ENCODE data around the gene CCDC9.
"Not testable (repeated sequence)": the region's sequence is repeated elsewhere in the genome, so short reads cannot be mapped to it uniquely, and the experiment has no call there.

The CCDC9 gene

GRCh38 chr19:47272448-47273312, 16.4 kb downstream of the CCDC9 start:
- peak; percentile 24 for DNase-seq (ENCODE audit: low read depth)
- TF ChIP-seq CTCF (IDR thresholded peaks at IDR 0.05; ENCODE audit: control insufficient read depth, insufficient read depth, low read depth, low read length, missing control alignments) = peak; percentile 1
- H3K4me3 ChIP-seq (ENCODE audit: control insufficient read depth, low read depth, low read length) = peak overlapping the region; percentile 69

DNA sequence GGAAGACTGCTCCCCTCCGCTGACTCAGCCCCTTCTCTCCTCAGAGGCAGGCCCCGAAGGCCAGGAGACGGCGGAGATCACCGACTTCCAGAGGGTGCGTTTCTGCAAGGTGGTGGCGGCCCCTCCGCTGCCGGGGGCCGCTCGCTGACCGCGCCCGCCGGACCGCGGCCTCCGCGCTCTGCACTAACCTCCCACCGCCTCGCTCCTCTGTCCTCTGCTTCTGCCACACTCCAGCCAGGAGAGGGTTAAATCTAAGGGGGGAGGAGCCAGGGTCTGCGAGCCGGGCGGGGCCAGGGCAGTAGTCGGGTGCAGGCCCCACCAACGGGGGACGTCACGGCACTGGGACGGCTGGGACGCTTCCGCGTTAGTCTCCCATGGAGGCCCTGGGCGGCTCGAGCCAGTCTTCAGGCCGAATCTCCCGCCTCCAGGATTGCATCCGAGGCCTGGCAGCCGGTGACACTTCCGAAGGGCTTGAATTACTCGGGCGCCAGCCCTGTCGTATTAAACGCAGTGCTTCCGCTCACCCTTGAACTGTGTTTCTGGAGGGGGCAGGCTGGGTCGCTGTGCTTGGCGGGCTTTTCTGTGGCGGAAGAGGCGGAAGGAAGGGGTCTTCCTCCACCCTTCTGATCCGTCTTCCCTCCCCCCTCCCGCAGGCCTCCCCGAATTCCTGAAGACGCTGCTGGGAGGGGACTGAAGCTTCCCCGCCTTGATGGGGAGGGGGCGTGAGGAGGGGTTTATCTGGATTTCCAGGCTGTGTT, 17.2 kb downstream of the CCDC9 start:
- DNase-seq (ENCODE audit: low read depth) = peak; percentile 71
- no peak for TF ChIP-seq CTCF (IDR thresholded peaks at IDR 0.05; ENCODE audit: control insufficient read depth, insufficient read depth, low read depth, low read length, missing control alignments)
- H3K4me3 ChIP-seq (ENCODE audit: control insufficient read depth, low read depth, low read length) = peak overlapping the region; percentile 69

GRCh38 chr19:47274071-47274890, 18.0 kb downstream of the CCDC9 start, which contains the start of gene INAFM1:
INAFM1 (plus strand) TSS chr19:47274885; CDS start chr19:47274920, 35 bp downstream.
- DNase-seq (ENCODE audit: low read depth) = peak; percentile 52
- no peak for TF ChIP-seq CTCF (IDR thresholded peaks at IDR 0.05; ENCODE audit: control insufficient read depth, insufficient read depth, low read depth, low read length, missing control alignments)
- peak within 1 kb of the TSS; percentile 69 for H3K4me3 ChIP-seq (ENCODE audit: control insufficient read depth, low read depth, low read length)

DNA sequence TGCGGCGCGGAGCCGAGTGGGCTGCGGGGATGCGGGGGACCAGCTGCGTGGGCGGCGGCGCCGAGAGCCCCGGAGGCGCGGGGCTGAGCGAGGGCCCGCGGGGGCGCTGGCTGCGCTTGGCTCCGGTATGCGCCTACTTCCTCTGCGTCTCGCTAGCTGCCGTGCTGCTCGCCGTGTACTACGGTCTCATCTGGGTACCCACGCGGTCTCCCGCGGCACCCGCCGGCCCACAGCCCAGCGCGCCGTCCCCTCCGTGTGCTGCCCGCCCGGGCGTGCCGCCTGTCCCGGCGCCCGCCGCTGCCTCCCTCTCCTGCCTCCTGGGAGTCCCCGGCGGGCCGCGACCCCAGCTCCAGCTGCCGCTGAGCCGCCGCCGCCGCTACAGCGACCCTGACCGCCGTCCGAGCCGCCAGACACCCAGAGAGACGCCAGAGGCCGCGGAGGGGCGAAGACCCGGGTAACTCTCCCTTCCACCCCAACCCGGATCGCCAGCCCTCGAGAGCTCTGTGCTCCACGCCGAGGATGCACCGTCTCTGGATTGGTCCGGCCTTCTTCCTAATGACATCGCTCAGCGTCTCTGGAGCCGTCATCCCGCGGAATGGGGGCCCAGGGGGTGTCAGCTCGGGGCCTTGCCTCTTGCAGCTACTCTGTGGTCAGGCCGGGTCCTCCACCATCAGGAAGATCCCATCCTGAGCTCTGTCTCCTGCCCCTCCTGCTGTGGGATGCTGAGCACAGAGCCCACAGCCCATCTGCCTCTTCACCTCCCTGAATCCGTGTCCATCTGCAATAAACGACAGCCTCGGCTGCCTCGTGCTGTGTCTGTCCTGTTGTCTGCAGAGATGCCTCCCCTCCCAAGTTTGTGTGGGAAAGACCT, 18.8 kb downstream of the CCDC9 start:
- H3K4me3 ChIP-seq (ENCODE audit: control insufficient read depth, low read depth, low read length) = peak overlapping the region; percentile 24
- no peak for DNase-seq (ENCODE audit: low read depth)
- TF ChIP-seq CTCF (IDR thresholded peaks at IDR 0.05; ENCODE audit: control insufficient read depth, insufficient read depth, low read depth, low read length, missing control alignments) = no peak

DNA sequence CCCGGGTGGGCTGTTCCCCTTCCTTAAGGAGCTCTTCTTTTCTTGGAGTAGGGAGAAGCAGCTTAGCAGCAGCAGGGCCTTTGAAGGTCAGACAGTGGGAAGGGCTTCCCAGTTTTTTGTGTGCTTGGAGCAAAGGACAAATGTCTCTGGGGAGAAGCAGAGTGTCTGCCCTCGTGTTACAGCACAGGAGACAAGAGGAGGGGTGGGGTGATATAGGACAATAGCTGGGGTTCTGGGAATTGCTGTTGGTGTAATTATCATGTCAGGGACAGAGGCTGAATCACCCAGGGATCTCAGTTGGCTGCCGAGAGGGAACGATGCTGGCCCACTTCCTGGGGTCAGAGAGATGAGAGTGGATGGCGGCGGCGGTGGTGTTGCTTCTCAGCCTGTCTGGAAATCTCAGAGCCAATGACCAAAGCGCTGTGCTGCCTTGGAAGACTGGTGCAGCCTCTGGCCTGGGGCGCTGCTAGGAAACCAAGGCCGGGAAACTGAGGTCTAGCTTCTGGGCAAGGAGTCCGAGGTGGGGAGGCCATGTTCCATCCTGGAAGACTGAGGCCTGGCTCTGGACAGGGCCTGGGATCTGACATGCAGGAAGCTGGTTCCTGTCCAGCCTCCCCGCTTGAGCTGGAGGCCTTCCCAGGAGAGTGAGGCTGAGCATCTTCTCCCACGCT, 19.6 kb downstream of the CCDC9 start:
- peak; percentile 41 for DNase-seq (ENCODE audit: low read depth)
- TF ChIP-seq CTCF (IDR thresholded peaks at IDR 0.05; ENCODE audit: control insufficient read depth, insufficient read depth, low read depth, low read length, missing control alignments) = no peak
- H3K4me3 ChIP-seq (ENCODE audit: control insufficient read depth, low read depth, low read length) = peak overlapping the region; percentile 17; the same call in 1 of the 2 replicates

GRCh38 chr19:47276513-47276912, 20.2 kb downstream of the CCDC9 start:
- DNase-seq (ENCODE audit: low read depth); H3K4me3 ChIP-seq (ENCODE audit: control insufficient read depth, low read depth, low read length): not testable (repeated sequence)
